GM13977 (cell line): ENCODE data around the gene C11orf71.

Experiments
- DNase-seq: peaks from one replicate; pipeline ENCODE4 v3.0.0; 2012; ENCODE audit warnings: low spot score
- in situ Hi-C: fragments of 300-500 bp; cut with MboI; formaldehyde crosslinking; loops from one replicate; pipeline ENCODE4 v1.12.0; 2022; ENCODE audit warnings: low sequenced_read_pairs, low pct_unique_long_range_greater_than_20kb, mixed read lengths, inconsistent platforms; ENCODE audit not compliant: unreplicated experiment
- TF ChIP-seq, protein P1 (sequence below): IDR thresholded peaks from 2 replicates; pipeline ENCODE4 v1.5.1; 2012; ENCODE audit warnings: mild to moderate bottlenecking, control low read depth; ENCODE audit not compliant: insufficient read depth; ENCODE audit errors: extremely low read depth, missing control alignments

Gene C11orf71

DNA sequence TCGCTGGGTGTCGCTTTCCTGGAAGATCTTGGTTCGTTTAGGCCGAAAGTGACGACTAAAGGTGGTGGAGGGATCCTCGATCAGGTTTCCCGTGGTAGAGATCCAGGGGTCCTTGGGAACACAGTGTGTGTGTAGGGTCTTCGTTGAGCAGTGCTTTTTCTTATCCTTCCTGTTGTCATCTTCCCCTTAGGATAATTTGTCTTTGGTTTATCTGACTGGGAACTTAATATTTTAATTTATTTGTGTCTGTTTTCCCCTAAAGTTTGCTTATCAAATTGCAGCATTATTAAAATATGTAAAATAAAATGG, 558 bp upstream of the C11orf71 start:
- in situ Hi-C loops: no loop called here
- DNase-seq: no peak
- TF ChIP-seq, protein P1, sequence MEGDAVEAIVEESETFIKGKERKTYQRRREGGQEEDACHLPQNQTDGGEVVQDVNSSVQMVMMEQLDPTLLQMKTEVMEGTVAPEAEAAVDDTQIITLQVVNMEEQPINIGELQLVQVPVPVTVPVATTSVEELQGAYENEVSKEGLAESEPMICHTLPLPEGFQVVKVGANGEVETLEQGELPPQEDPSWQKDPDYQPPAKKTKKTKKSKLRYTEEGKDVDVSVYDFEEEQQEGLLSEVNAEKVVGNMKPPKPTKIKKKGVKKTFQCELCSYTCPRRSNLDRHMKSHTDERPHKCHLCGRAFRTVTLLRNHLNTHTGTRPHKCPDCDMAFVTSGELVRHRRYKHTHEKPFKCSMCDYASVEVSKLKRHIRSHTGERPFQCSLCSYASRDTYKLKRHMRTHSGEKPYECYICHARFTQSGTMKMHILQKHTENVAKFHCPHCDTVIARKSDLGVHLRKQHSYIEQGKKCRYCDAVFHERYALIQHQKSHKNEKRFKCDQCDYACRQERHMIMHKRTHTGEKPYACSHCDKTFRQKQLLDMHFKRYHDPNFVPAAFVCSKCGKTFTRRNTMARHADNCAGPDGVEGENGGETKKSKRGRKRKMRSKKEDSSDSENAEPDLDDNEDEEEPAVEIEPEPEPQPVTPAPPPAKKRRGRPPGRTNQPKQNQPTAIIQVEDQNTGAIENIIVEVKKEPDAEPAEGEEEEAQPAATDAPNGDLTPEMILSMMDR: peak; percentile 31

DNA sequence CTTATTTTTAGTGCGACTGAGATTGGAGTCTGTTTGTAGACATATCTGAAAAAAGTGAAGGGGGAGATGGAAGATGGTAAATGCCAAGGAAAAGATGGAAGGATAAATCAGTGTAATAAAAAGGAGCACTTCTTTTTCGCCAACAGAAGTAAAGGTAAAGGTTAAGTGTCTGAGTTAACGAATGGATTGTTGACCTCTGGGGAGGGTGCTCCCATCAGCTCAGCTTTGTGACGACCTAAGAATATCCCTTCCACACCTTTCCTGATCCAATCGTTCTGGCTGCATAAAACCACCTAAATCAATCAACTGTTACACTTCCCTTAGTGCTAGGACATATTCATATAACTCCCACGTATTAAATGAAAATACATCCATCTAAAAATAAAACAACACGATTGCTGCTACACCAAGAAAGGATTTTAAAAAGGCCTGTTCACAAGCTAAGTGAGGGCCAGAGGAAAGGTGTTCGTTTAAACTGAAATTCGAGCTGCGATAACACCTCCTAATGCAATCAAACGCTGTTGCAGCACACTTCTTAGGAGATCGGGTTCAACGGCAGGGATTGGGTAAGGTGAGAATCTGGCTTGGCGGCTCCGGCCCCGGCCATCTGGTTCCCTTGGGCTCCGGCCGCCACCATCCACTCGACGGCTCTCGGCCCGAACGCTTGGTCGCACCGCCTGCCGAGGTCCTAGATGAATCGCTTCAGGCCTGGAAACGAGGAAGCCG, 658 bp downstream of the C11orf71 start:
- in situ Hi-C loops: no loop called here
- TF ChIP-seq, protein P1: no peak
- DNase-seq: no peak

DNA sequence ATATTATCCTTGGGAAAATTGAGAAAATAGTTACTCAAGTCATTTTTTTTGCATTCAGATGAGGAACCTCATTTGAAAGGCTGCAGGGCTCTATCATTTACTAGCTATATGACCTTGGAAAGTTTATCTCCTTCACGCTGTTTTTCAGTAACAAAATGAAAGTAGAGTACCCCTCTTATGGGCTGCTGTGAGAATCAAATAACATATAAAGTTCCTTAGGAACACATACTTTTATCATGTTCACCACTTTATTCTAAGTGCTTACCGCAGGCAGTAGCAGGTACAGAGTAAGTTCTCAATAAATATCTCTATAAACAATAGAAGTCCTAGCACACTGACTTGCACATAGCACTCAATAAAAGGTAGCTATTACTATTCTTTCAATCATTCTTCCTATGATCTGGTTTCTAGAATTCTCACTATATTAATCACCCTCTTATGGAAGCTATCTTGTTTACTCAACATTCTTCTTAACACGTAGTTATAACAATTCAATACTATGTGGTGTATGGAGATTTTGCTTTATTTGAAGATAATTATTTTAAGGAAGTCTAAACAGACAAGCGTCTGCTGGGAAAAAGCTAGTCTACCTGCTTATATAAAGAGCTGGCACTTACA, 1.9 kb downstream of the C11orf71 start:
- TF ChIP-seq, protein P1: no peak
- no peak for DNase-seq
- in situ Hi-C loops: no loop called here

DNA sequence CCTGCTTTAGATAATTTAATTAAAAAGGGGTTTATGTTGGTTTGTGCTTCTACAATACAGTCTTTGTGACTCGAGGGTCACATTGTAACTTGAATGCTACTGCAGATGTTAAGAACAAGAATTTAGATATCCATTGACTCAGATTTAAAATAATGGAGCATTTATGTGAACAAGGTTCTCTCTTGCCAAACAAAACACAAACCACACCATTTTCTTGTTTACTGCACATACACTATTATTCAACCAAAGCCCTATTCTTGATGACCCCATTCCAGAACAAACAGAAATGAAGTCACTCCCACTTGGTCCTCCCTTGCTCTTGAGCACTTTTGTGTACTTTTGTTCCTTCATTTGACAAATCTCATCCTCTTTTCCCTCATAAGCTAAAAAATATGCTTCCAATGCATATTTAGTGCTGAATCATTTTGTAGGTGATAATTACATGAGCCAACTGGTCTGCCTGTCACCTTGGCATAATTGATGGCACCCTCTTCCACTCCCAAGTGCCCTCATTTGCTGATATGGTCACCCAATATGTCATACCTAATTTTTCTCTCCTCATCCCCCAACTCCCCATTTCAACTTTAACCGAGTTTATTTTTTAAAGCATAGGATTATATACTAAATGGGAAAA, 2.8 kb downstream of the C11orf71 start:
- no peak for DNase-seq
- in situ Hi-C loops: no loop called here
- TF ChIP-seq, protein P1: no peak

DNA sequence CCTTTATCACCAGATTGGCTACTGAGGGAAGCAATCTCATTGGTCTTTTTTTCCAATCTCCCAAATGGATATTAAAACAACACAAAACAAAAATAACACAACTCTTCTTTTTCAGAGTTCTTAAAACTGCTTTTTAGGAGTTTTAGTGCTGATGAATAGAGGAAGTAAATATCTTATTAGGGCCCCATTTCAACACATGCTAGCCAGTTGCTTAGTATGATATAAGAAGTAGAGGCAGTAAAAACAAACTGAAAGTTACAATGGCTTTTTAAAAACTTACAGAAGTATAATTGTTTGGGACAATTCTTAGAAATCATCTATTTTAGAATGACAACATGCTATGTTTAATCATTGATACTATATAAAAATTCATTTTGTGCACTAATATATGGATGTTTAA, 3.4 kb downstream of the C11orf71 start:
- in situ Hi-C loops: no loop called here
- no peak for DNase-seq
- TF ChIP-seq, protein P1: no peak

DNA sequence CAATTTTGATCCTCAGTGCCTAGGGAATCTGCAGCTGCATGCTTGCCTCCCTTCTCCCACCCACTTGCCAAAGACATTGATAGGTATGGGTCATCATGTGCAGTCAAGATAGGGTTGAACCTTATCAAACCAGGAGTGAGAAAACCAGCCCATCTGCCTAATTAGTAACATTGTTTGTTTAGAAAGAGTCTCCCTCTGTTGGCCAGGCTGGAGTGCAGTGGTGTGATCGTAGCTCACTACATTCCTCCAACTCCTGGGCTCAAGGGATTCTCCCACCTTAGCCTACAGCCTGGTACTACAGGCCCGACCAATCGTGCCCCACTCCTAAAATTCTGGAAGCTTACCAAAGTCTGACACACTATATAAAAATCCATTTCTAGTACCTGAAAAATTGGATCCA, 4.6 kb downstream of the C11orf71 start:
- no peak for DNase-seq
- in situ Hi-C loops: no loop called here

More for the DNA sequence above, 4.6 kb downstream of the C11orf71 start:
- TF ChIP-seq, protein P1: no peak
